TTC549 (cell line): Measurements from ENCODE around the gene CCDC88B.

Experiments used
- FAIRE-seq: peaks from 2 replicates; lab custom pipeline; 2012; peaks lifted over from hg19 to GRCh38; lab: Jason Lieb, UNC

CCDC88B gene, protein sequence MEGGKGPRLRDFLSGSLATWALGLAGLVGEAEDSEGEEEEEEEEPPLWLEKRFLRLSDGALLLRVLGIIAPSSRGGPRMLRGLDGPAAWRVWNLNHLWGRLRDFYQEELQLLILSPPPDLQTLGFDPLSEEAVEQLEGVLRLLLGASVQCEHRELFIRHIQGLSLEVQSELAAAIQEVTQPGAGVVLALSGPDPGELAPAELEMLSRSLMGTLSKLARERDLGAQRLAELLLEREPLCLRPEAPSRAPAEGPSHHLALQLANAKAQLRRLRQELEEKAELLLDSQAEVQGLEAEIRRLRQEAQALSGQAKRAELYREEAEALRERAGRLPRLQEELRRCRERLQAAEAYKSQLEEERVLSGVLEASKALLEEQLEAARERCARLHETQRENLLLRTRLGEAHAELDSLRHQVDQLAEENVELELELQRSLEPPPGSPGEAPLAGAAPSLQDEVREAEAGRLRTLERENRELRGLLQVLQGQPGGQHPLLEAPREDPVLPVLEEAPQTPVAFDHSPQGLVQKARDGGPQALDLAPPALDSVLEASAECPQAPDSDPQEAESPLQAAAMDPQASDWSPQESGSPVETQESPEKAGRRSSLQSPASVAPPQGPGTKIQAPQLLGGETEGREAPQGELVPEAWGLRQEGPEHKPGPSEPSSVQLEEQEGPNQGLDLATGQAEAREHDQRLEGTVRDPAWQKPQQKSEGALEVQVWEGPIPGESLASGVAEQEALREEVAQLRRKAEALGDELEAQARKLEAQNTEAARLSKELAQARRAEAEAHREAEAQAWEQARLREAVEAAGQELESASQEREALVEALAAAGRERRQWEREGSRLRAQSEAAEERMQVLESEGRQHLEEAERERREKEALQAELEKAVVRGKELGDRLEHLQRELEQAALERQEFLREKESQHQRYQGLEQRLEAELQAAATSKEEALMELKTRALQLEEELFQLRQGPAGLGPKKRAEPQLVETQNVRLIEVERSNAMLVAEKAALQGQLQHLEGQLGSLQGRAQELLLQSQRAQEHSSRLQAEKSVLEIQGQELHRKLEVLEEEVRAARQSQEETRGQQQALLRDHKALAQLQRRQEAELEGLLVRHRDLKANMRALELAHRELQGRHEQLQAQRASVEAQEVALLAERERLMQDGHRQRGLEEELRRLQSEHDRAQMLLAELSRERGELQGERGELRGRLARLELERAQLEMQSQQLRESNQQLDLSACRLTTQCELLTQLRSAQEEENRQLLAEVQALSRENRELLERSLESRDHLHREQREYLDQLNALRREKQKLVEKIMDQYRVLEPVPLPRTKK (N-terminal part only)

DNA sequence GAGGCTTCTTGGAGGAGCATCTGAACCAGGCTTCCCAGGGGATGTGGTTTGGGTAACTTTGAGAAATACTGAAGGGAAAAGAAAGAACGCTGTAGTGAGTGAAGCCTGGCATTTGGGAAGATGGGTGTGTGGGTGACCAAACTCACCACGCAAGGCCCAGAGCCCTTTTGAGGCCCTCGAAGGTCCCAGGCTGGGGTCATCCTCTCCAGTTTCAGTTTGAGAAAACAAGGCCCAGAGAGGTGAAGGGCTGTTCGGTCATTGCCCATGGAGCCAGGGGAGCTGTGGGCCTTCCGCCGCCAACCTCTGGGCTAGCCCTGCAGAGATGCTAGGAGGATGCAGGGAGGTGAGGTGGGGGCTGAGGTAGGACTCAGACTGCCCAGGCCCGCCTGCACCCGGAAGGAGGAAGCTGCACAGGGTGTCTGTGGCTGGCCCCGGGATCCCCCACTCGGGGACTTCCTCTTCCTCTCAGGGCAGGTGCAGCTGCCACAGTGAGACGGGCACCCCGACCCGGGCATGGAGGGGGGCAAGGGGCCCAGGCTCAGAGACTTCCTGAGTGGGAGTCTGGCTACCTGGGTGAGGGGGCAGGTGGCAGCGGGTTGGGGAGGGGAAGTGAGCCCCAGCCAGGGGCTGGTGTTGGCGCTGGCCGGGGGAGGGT lies at the start of gene CCDC88B:
Gene CCDC88B, plus strand, starts transcription at position 451 of the 655 bp plus-strand sequence. Its CDS starts 63 bp downstream, at position 514.
- FAIRE-seq: no peak

DNA sequence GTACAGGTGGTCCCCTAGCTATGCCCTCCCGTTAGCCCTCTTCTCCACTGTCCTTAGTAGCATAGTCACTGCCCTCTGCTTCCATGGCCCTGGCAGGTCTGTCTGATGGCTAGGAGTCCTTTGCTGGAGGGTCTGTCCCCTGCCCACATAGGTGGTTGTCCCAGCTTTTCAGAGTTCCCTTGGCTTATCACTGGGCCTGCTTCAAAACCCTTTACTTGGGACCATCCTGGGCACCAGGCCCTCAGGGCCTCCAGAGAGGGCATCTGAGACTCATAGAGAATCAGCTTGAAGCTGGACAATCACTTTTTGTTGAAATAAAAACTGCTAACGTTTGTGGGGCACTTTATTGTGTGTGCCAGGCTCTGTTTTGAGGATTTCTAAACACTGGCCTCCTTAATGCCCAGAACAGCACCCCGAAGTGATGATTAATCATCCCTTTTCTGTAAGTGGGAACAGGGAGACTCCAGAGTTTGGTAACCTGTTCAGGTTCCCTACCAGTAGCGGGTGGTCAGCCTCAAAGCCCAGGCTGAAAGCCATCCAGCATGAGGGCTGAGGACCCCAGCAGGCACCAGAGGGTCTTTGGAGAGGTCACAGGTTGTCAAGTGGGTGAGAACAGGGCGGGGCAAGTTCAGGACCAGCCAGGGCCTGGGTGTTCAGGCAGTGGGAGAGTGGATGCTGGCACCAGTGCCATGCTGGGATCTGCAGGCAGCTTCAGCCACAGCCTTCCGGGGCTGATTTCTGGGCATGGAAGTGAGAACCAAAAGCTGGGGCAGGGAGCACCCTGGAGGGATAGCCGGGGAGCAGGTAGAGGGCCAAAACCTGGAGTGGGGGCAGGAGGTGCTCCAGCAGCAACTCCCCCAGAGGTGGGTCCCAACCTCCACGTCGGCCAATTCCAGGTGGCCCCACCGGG lies 49.4 kb upstream of the CCDC88B start:
- no peak for FAIRE-seq

DNA sequence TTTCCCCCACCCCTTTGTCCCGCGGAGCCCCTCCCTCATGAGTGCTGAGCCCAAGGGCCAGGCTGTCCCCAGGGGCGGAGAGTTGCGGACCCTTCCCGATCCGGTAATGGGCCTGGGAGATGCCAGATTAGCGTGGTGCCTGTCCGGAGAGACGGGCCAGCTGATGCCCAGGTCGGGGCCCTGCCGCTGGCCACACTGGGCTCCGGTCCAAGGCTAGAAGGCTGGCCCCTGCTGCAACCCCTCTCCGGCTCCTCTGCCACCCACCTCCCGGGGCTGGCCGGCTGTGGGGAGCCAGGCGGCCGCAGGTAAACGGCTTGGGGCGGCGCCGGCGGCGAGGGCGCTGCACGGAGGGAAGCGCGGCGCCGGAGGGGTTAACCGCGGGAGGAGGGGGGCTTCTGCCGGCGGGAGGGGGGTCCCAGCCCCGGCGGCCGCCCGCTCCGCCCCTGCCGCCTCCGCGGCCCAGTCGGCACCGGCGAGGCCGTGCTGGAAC lies 48.7 kb upstream of the CCDC88B start, which contains the start of gene KCNK4:
Gene KCNK4, plus strand, starts transcription at position 41 of the 490 bp plus-strand sequence. CDS start 1,717 bp downstream, outside the sequence.
- no peak for FAIRE-seq

DNA sequence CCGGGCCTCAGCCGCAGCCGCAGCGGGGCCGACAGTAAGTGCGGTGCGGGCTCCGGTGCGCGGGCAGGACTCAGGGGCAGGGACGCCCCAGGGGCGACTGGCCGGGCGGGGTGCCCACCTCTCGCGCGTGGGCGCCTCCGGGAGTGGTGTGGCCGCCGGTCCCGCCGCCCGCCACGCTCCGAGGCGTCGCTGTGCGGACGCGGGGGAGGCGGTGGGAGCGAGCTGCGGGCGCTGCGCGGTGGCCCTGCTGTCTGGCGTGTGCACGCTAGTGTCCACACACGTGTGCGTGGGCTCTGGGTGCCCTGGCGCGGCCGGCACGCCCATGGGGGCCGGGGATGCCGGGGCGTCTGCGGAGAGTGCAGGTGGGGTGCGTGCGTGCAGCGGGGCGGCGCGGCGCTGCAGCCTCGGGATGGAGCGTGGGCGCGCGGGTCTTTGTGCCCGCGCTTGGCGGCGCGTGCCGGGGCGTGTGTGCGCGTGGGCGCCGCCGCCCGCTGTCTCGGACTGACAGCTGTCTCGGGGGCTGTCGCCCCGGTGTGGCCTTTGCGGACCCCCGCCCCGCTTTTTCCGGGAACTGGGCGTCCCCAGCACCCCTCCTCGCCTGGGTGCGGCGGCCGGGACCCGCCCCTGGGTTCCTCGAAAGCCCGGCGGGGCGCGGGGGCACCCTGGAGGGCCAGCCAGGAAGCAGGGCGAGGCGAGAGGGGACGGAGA lies 48.1 kb upstream of the CCDC88B start:
- no peak for FAIRE-seq

DNA sequence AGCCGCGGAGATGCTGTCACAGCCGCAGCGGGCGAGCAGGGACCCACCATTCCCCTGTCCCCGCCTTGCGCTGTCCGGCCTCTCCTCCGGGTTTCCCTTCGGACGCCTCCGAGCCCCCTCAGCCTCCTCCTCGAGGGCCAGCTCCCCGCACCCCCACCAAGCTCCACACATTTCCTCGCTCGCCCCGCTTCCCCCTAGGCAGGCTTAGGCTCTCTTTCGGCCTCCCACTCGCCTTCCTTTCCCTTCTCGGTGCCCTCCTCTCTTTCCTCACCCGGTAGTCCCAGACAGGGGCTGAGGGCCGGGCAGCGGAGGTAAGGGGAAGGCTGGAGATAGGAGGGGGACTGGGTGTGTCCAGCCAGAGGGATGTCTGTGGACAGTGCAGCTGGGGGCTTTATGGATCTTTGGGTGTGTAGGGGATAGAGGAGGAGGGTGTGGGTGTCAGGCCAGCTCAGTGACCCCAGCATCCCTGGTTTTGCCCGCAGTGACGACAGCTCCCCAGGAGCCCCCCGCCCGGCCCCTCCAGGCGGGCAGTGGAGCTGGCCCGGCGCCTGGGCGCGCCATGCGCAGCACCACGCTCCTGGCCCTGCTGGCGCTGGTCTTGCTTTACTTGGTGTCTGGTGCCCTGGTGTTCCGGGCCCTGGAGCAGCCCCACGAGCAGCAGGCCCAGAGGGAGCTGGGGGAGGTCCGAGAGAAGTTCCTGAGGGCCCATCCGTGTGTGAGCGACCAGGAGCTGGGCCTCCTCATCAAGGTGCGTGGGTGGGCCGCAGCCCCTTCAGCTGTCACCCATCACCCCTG lies 47.3 kb upstream of the CCDC88B start:
- no peak for FAIRE-seq

DNA sequence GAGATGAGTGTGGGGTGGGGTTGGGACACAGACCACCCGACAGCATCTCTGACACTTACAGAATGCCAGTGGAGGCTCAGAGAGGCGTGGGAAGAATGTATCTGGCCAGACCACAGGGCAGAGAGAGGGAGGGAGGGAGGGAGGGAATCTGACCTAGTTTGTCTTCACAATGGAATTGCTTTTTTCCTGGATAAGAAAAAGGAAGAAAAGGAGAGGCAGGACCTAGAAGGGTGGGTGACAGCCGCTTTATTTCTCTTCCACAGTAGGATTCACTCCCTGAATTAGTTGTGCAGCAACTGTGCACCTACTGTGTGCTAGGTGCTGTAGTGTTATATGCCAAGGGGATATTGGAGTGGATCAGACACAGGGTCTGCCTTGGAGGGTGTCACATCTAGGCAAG lies 45.2 kb upstream of the CCDC88B start:
- FAIRE-seq: no peak

DNA sequence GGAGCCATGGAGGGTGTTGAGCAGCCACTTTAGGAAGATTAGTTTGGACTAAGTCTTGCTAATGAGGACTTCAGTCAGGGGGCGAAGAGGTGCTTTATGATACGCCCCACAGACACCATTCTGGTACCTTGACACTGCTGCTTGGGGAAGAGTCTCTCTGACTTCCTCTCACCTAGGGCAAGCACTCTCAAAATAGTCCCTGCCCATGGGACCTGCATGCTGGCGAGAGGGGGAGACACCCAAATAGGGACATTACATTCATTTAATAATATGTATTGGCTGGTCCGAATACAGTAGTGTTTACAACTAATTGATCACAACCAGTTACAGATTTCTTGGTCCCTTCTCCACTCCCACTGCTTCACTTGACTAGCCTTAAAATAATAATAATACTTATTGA lies 44.2 kb upstream of the CCDC88B start:
- no peak for FAIRE-seq

DNA sequence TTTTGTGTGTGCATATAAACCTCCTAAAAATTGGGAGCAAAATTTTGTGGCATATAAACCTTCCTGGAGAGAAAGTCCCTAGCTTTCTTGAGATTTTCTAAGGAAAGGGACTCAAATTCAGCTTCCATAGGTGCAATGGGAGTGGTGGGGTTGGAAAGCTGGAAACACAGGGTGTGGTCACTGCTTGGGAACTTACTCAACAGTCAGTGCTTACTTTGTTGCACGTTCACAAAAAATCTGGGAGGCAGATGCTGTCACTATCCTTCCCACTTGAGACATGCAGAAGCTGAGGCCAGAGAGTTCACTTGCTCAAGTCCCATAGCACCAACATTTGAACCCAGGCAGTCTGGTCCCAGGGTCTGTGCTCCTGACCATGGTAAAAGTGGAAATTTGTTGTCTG lies 43.8 kb upstream of the CCDC88B start:
- no peak for FAIRE-seq

DNA sequence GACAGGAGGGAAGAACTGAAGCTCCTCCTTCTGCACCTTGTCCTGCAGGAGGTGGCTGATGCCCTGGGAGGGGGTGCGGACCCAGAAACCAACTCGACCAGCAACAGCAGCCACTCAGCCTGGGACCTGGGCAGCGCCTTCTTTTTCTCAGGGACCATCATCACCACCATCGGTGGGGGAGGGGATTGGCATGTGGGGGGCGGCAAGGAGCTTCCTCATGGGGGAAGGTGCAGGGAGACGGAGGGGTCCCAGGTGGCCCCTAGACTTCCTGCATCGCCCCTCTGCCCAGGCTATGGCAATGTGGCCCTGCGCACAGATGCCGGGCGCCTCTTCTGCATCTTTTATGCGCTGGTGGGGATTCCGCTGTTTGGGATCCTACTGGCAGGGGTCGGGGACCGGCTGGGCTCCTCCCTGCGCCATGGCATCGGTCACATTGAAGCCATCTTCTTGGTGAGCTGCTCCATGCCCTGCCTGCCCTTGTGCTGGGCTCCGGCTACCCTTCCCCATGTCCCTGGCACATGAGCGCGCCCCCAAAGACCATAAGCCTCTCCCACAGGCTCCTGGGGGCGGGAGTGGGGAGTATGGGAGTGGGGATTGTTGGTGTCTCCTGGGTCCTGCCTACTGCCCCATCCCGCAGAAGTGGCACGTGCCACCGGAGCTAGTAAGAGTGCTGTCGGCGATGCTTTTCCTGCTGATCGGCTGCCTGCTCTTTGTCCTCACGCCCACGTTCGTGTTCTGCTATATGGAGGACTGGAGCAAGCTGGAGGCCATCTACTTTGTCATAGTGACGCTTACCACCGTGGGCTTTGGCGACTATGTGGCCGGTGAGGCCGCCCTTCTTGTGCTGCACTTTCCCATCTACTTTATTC lies 42.9 kb upstream of the CCDC88B start:
- FAIRE-seq: no peak

DNA sequence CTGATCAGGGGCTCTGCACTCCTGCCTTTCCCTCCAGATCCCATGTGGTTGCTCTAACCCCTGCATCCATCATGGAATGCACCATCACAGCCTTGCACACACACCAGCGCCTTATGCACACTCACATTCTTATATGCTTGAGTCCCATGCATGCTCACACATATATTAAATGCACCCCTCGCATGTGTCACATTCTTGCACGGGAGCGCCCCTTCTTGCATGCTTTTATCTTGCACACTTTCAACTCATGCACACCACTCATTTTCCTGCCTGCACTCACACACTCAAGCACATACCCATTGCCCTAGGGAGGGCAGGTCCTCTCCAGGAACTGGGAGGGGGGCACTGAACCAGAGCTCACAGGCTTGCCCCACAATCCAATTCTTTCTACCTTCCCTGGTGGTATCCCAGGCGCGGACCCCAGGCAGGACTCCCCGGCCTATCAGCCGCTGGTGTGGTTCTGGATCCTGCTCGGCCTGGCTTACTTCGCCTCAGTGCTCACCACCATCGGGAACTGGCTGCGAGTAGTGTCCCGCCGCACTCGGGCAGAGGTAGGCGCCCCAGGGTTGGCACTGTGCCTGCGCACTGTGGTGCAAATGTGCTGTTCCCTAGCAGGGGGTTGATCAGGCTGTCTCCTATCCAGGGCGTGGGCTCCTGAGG lies 42.2 kb upstream of the CCDC88B start:
- FAIRE-seq: no peak

DNA sequence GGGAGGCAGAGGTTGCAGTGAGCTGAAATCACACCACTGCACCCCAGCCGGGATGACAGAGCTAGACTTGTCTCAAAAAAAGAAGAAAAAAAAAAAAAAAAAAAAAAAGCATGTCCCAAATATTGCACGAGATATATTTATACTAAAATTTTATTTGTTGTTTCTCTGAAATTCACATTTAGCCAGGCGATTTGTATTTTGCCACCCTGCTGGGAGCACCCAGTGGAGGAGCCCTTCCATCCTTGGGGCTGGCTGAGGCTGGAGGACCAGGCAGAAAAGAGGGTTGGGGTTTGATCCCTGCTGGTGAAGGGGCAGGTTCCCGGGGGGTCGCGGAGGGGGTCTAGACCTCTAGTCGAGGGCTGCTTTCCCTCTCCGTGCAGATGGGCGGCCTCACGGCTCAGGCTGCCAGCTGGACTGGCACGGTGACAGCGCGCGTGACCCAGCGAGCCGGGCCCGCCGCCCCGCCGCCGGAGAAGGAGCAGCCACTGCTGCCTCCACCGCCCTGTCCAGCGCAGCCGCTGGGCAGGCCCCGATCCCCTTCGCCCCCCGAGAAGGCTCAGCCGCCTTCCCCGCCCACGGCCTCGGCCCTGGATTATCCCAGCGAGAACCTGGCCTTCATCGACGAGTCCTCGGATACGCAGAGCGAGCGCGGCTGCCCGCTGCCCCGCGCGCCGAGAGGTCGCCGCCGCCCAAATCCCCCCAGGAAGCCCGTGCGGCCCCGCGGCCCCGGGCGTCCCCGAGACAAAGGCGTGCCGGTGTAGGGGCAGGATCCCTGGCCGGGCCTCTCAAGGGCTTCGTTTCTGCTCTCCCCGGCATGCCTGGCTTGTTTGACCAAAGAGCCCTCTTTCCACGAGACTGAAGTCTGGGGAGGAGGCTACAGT lies 40.8 kb upstream of the CCDC88B start:
- no peak for FAIRE-seq

DNA sequence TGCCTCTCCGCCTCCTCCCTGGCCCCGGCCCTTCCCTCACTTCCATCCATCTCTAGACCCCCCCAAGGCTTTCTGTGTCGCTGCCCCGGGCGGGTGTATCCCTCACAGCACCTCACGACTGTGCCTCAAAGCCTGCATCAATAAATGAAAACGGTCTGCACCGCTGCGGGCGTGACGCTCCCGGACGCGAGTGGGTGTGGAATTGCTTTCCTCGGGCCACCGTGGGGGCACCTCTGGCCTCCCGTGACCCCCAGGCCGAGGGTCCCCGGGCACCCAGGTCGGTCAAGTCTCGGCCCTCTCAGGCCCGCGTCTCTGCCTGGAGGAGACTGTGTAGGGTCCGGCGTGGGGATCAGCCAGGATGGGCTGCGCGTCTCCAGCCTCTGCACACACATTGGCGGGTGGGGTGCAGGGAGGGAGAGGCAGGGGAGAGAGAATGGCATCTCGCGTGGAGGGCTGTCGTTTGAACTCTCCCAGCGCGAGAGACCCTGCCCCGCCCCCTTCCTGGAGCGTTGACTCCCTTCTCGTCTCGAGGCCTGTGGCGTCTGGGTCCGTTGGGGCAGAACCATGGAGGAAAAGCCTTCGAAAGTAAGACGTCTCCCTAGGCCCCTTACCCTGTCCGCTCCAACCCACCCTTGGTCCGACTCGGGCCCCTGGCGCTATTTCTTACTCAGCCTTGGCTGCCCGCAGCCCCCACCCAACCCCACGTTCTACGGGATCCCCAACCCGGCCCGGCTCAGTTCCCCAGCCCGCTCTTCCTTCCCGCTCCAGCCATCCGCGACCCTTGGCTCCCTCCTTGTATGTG lies 40.0 kb upstream of the CCDC88B start, which contains the start of gene CATSPERZ:
Gene CATSPERZ, plus strand, starts transcription at position 512 of the 802 bp plus-strand sequence. Its CDS starts 53 bp downstream, at position 565.
- no peak for FAIRE-seq

DNA sequence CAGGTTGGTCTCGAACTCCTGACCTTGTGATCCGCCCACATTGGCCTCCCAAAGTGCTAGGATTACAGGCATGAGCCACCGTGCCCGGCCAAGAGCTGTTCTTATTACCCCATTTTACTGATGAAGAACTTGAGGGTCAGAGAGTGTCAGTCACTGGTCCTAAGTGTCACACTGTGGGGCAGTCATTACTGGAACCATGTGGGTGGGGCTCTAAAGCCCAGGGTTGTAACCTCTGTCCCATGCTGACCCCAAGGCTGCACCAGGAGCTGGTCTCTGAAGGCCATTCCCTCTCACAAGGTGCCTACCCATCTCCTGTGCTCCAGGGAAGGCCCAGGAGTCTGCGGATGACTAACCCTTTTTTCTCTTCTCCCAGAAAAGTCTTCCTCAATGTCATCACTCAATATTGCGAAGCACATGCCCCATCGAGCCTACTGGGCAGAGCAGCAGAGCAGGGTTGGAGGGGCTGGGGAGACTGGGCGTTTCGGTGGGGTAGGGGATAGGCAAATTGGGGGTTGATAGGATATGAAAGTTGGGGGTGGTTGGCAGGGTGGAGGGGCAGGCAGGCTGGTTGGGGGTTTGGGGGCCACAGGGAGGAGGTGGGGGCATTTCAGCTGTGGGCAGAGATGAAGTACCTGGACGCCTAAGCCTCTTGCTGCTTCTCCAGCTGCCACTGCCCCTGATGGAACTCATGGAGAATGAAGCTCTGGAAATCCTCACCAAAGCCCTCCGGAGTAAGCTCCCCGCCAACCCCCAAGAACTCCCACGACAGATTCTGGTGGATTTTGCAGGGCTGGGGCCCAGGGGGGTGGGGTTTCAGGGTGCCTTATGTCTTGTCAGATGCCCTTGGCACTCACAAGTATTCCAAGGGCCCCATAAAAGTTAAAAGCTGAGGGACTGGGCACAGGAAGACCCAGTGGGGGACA lies 36.6 kb upstream of the CCDC88B start:
- FAIRE-seq: no peak

DNA sequence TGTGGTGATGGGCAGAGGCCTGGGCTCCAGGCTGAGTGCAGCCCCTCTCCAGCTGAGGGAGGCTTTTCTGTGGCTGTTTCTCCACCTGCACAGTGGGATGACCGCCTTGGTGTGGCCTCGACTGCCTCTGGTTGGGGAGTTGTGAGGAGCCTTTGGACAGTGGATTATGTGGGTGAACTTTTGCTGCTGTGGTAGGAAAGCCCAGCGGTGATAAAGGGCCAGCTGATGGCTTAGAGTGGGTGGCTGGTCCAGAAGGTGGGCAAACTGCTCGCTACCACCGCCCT lies 36.0 kb upstream of the CCDC88B start:
- no peak for FAIRE-seq
